ENCODE results near the gene HNRNPH2.

Gene HNRNPH2

GRCh38 chrX:101395789-101396188 lies 12.2 kb upstream of the HNRNPH2 start:
- DNase-seq (ENCODE audit: low read depth in 2 of 2) = no peak

- DNase-seq (ENCODE audit: low read depth in 2 of 2) = no peak
These were observed 10.2 kb upstream of the HNRNPH2 start for GRCh38 chrX:101397779-101398178.

- no peak for DNase-seq (ENCODE audit: low read depth in 2 of 2)
These were observed 9.3 kb upstream of the HNRNPH2 start for GRCh38 chrX:101398694-101399093.

GRCh38 chrX:101399825-101400224 lies 8.2 kb upstream of the HNRNPH2 start:
- no peak for DNase-seq (ENCODE audit: low read depth in 2 of 2)

GRCh38 chrX:101407167-101407747 lies 765 bp upstream of the HNRNPH2 start:
- no peak for DNase-seq (ENCODE audit: low read depth in 2 of 2)

GRCh38 chrX:101408532-101408841 lies 465 bp downstream of the HNRNPH2 start:
- no peak for DNase-seq (ENCODE audit: low read depth in 2 of 2)

- no peak for DNase-seq (ENCODE audit: low read depth in 2 of 2)
These were observed 1.0 kb downstream of the HNRNPH2 start for GRCh38 chrX:101409043-101409442.

- DNase-seq (ENCODE audit: low read depth in 2 of 2) = no peak
These were observed 2.4 kb downstream of the HNRNPH2 start for GRCh38 chrX:101410461-101410860.

GRCh38 chrX:101411984-101412383 lies 4.0 kb downstream of the HNRNPH2 start:
- DNase-seq (ENCODE audit: low read depth in 2 of 2) = no peak

GRCh38 chrX:101415180-101416145 lies 7.4 kb downstream of the HNRNPH2 start:
- DNase-seq (ENCODE audit: low read depth in 2 of 2) = no peak

- no peak for DNase-seq (ENCODE audit: low read depth in 2 of 2)
These were observed 8.7 kb downstream of the HNRNPH2 start for GRCh38 chrX:101416691-101417090.

- no peak for DNase-seq (ENCODE audit: low read depth in 2 of 2)
These were observed 9.2 kb downstream of the HNRNPH2 start for GRCh38 chrX:101417190-101417589.

- no peak for DNase-seq (ENCODE audit: low read depth in 2 of 2)
These were observed 10.2 kb downstream of the HNRNPH2 start for GRCh38 chrX:101417981-101418841.

GRCh38 chrX:101419489-101419888 lies 11.5 kb downstream of the HNRNPH2 start:
- DNase-seq (ENCODE audit: low read depth in 2 of 2) = no peak

- DNase-seq (ENCODE audit: low read depth in 2 of 2) = no peak
These were observed 19.9 kb downstream of the HNRNPH2 start for GRCh38 chrX:101427954-101428353.

- DNase-seq (ENCODE audit: low read depth in 2 of 2) = no peak
These were observed 21.9 kb downstream of the HNRNPH2 start for GRCh38 chrX:101429934-101430333.

- DNase-seq (ENCODE audit: low read depth in 2 of 2) = no peak
These were observed 22.5 kb downstream of the HNRNPH2 start for GRCh38 chrX:101430457-101431078.

GRCh38 chrX:101442085-101442484 lies 34.1 kb downstream of the HNRNPH2 start:
- no peak for DNase-seq (ENCODE audit: low read depth in 2 of 2)

- DNase-seq (ENCODE audit: low read depth in 2 of 2) = no peak
These were observed 41.3 kb downstream of the HNRNPH2 start for GRCh38 chrX:101449279-101449678.

GRCh38 chrX:101450085-101450484 lies 42.1 kb downstream of the HNRNPH2 start:
- DNase-seq (ENCODE audit: low read depth in 2 of 2) = no peak

- DNase-seq (ENCODE audit: low read depth in 2 of 2) = no peak
These were observed 42.9 kb downstream of the HNRNPH2 start for GRCh38 chrX:101450961-101451360.

- DNase-seq (ENCODE audit: low read depth in 2 of 2) = no peak
These were observed 44.0 kb downstream of the HNRNPH2 start for GRCh38 chrX:101452056-101452455.

All from stimulated activated CD8-positive, alpha-beta memory T cell treated with anti-CD3 and anti-CD28 coated beads, Interleukin-15, amount 100 ng/mL, for 48 hours (primary cell).